Esophagus squamous epithelium (tissue), 4 donors: Measurements from ENCODE around the gene TSC2.
A peak's percentile ranks its signal among the peaks of the same experiment; 100 is the strongest.

ENCODE experiments used
- CTCF ChIP-seq, 6 experiments: fragments of 450-650 bp in 4 of 6; fragments of 200-600 bp in 2 of 6; sonication (generic) in 2 of 6; IDR thresholded peaks; one replicate each; pipeline ENCODE4 v1.5.1; 2016 to 2019; ENCODE audit warnings: antibody characterized with exemption in 6 of 6, mild to moderate bottlenecking in 4 of 6, moderate library complexity in 4 of 6
- POLR2A ChIP-seq, 4 donors: fragments of 450-650 bp; IDR thresholded peaks; one replicate each; pipeline ENCODE4 v1.6.1; 2017; ENCODE audit warnings: antibody characterized with exemption in 4 of 4, mild to moderate bottlenecking in 4 of 4, moderate library complexity in 3 of 4

DNA sequence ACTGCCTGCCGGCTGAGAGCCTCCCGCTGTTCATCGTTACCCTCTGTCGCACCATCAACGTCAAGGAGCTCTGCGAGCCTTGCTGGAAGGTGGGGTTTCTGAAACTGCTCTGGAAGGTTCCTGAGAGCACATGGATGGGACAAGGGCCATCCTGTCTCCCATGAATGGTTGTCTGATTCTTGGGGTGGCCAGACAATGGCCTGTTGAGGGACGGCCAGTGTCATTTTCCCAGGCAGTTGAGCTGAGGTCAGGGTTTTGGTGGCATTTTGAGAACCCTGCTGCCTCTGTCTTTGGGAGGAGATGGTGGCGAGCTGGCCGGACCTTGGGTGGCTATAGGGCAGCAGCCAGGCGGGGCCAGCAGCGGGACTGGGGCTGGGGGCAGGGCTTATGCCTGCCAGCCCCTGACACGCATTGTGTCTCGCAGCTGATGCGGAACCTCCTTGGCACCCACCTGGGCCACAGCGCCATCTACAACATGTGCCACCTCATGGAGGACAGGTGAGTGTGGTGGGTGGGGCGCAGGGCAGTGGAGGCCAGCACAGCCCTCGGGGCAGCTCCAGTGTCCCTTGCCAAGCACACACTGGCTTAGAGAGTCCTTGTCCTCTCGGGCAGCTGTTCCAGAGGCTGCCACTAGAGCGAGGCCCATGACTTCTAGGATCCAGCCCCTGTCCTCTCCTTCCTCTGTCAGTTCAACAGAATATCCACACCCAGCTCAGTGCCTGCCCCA, 9.1 kb downstream of the TSC2 start:
- peak in 3 of 6 experiments; percentile 5 to 25 (median 23) for TF ChIP-seq CTCF (IDR thresholded peaks at IDR 0.05)
- TF ChIP-seq POLR2A (IDR thresholded peaks at IDR 0.05), result no peak
